HG03066 (cell line): ENCODE results near the gene SYTL3.
A peak's percentile ranks its signal among the peaks of the same experiment; 100 is the strongest.
"Not testable (repeated sequence)": the region's sequence is repeated elsewhere in the genome, so short reads cannot be mapped to it uniquely, and the experiment has no call there.

Experiments
- ATAC-seq: cut with Tn5 transposase; IDR thresholded peaks from one replicate; pipeline ENCODE4 v1.9.1; 2021; ENCODE audit warnings: low read depth; ENCODE audit not compliant: unreplicated experiment

SYTL3 gene

GRCh38 chr6:158649289-158650143 lies at the start of gene SYTL3:
SYTL3 (plus strand) TSS chr6:158650054; CDS start chr6:158663269, 13,215 bp downstream.
- ATAC-seq: peak; percentile 41

DNA sequence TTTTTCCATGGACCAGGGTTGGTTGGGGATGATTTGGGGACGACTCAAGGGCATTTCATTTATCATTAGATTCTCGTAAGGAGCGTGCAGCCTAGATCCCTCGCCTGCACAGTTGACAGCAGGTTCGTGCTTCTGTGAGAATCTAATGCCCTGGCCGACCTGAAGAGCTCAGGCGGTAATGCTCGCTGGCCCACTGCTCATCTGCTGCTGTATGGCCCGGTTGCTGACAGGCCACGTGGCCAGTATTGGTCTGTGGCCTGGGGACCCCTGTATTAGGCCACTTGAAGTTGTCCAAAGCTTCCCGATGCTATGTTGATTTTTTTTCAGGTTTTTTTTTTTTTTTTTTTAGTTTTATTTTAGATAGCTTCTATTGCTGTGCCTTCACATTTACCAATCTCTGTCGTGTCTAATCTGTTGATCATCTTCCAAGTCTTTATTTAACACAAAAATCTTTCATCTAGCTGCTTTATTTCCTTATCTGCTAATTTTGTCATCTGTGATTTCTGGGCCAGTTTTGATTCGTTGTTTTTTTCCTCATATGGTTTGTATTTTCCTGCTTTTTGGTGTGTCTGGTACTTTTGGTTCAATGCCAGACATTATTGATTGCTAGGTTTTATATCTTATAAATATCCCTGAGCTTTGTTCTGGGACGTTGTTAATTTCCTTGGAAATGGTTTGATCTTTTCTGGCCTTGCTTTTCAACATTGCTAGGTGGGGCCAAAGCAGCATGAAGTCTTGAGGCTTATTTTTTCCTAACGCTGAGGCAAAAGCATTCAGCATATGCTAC lies 46.4 kb upstream of the SYTL3 start:
- no peak for ATAC-seq

DNA sequence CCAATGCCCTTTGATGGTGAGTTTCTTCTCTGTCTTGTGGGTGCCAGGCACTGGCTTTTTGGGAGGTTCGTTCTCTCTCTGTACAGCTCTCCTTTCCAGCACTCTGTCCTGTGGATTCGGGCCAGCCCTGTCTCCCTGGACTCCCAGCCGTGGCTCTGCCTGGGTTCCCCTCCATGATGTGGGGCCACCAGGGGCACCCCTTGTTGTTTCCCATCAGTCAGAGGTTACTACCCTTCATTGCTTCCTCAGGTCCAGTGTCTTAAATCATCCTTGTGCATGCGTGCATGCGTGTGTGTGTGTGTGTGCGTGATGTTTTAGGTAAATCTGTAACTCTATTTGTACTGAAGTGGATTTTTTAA lies 45.8 kb upstream of the SYTL3 start:
- no peak for ATAC-seq

DNA sequence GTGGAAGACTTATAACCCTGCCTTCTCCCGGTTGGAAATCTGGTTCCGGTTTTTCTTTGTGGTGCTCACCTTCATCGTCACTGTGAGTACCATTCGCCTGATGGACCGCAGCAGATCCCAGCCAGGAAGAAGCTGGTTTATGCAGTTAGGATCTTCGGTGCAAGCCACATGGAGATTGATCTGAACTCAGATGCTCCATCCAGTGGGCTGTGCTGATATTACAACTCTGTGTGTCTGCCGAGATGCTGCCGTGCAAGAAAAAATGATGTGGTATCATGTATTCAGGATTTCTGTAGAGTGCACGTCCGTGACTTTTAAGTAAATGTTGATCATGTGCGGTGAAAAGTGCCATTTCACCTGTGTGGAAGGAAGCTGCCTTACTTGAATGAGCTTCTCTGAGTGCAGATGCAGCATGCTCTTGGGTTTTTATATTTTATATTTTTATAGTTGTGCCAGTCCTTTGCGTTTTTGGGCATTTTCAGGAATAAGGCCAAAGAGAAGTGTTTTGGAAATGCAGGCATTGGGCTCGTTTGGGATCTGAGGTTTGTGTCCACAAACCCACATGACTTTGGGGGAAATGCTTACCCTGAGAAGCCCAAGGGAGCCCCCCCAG lies 44.5 kb upstream of the SYTL3 start:
- no peak for ATAC-seq

DNA sequence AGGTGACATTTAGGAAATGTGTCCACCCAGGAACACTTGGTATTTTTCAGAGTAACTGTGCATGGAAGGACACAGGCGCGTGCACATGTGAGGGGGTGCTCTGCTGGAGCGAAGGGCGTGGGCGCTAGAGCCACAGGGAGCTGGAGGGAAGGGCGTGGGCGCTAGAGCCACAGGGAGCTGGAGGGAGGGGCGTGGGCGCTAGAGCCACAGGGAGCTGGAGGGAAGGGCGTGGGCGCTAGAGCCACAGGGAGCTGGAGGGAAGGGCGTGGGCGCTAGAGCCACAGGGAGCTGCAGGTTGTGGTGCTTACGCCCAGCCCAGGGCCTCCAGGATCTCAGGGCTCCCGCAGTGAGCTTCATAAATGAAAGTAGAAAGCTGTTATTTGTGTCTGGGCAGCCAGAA lies 43.8 kb upstream of the SYTL3 start:
- ATAC-seq: not testable (repeated sequence)

- no peak for ATAC-seq
These were observed 42.9 kb upstream of the SYTL3 start for GRCh38 chr6:158606935-158607334.

GRCh38 chr6:158607411-158608170 lies 42.3 kb upstream of the SYTL3 start:
- ATAC-seq: no peak

DNA sequence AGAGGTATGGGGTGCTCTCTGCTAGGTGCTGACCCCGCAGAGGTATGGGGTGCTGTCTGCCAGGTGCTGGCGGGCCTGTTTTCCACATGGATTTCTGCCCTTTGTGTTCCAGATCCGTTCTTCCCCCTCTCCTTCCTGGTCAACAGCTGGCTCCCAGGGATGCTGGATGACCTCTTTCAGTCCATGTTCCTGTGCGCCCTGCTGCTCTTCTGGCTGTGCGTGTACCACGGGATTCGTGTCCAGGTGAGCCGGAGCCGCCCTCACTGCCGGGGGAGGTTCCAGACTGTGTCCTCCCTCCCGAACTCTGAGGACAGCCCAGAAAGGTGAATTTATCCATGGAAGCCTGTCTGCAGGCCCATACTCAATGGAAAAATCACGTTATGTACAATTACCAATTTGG lies 41.6 kb upstream of the SYTL3 start:
- ATAC-seq: no peak

GRCh38 chr6:158609455-158610155 lies 40.2 kb upstream of the SYTL3 start:
- no peak for ATAC-seq

GRCh38 chr6:158610319-158610968 lies 39.4 kb upstream of the SYTL3 start:
- no peak for ATAC-seq

- no peak for ATAC-seq
These were observed 38.8 kb upstream of the SYTL3 start for GRCh38 chr6:158611039-158611438.

- ATAC-seq: no peak
These were observed 38.1 kb upstream of the SYTL3 start for GRCh38 chr6:158611541-158612370.

DNA sequence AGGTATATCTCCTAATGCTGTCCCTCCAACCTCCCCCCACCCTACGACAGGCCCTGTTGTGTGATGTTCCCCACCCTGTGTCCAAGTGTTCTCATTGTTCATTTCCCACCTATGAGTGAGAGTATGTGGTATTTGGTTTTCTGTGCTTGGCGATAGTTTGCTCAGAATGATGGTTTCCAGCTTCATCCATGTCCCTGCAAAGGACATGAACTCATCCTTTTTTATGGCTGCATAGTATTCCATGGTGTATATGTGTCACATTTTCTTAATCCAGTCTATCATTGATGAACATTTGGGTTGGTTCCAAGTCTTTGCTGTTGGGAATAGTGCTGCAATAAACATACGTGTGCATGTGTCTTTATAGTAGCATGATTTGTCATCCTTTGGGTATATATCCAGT lies 35.2 kb upstream of the SYTL3 start:
- not testable (repeated sequence) for ATAC-seq

DNA sequence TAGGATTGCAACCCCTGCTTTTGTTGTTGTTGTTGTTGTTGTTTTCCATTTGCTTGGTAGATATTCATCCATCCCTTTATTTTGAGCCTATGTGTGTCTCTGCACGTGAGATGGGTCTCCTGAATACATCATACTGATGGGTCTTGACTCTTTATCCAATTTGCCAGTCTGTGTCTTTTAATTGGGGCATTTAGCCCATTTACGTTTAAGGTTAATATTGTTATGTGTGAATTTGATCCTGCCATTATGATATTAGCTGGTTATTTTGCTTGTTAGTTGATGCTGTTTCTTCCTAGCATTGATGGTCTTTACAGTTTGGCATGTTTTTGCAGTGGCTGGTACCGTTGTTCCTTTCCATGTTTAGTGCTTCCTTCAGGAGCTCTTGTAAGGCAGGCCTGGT lies 31.6 kb upstream of the SYTL3 start:
- not testable (repeated sequence) for ATAC-seq

- ATAC-seq: no peak
These were observed 29.7 kb upstream of the SYTL3 start for GRCh38 chr6:158619922-158620801.

- no peak for ATAC-seq
These were observed 28.7 kb upstream of the SYTL3 start for GRCh38 chr6:158620963-158621693.
